Body of pancreas (tissue), 4 donors: ENCODE results near the gene PPP1R2C.

ENCODE experiments used
- CTCF ChIP-seq, 7 experiments: fragments of 450-650 bp in 4 of 7; fragments of 200-600 bp in 3 of 7; sonication (generic) in 3 of 7; IDR thresholded peaks; one replicate each; pipeline ENCODE4 v1.5.1; 2016 to 2019; ENCODE audit warnings: antibody characterized with exemption in 7 of 7
- POLR2A ChIP-seq, 3 donors: fragments of 450-650 bp; IDR thresholded peaks; one replicate each; pipeline ENCODE4 v1.6.1; 2016; ENCODE audit warnings: antibody characterized with exemption in 3 of 3, mild to moderate bottlenecking in 2 of 3

DNA sequence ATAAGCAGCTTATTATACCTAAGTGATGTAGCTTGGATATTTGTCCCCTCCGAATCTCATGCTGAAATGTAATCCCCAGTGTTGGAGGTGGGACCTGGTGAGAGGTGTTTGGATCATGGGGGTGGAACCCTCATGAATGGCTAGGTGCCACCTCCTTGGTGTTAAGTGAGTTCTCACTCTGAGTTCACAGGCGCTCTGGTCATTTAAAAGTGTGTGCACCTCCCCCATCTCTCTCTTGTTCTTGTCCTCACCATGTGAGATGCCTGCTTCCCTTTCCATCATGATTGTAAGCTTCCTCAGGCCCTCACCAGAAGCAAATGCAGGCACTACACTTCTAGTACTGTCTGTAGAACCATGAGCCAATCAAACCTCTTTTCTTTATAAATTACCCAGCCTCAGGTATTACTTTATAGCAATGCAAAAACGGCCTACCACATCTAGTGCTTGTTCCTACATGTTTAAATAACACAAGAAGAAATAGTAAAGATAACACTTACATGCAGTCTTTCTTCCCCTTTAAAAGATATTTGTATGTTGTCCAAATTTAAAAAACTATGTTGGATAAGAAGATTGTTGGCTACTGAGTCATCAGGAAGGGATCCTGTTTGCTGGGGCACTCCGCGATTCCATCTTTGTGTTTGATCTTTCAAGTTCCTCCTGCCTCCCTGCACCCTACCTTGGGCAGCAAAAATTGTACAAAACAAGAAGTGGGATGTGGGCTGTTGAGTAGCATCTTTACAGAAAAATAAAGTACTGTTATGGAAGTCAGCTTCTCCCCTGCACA, 29.7 kb downstream of the PPP1R2C start:
- no peak for TF ChIP-seq CTCF (IDR thresholded peaks at IDR 0.05)
- TF ChIP-seq POLR2A (IDR thresholded peaks at IDR 0.05), result no peak
